Neural progenitor cell (in vitro differentiated cells): ENCODE data around the gene WDR27. TPM values are rescaled to one million over a fixed set of nuclear protein-coding genes. Genes with fewer than 3 reads are reported as not detected.
A peak's percentile ranks its signal among the peaks of the same experiment; 100 is the strongest.
"Not testable (repeated sequence)": the region's sequence is repeated elsewhere in the genome, so short reads cannot be mapped to it uniquely, and the experiment has no call there.

Experiments
- DNase-seq: peaks from one replicate; pipeline ENCODE4 v3.0.0-alpha.2; 2016; ENCODE audit warnings: low spot score
- H2AFZ ChIP-seq: fragments of 200-600 bp; sonication (generic); replicated peaks from 2 replicates; pipeline ENCODE4 v1.6.1; 2016; ENCODE audit warnings: antibody characterized with exemption
- H3F3A ChIP-seq: fragments of 200-600 bp; sonication (generic); 2 replicates; pipeline ENCODE4 v1.6.1; 2016; ENCODE audit warnings: antibody characterized with exemption, low read depth
- H3K27ac ChIP-seq: fragments of 200-600 bp; sonication (generic); 2 replicates; pipeline ENCODE4 v1.5.1; 2016; ENCODE audit warnings: mild to moderate bottlenecking
- H3K27me3 ChIP-seq: fragments of 200-600 bp; sonication (generic); 2 replicates; pipeline ENCODE4 v1.6.1; 2016; ENCODE audit warnings: mild to moderate bottlenecking, moderate library complexity
- H3K36me3 ChIP-seq: fragments of 200-600 bp; sonication (generic); 2 replicates; pipeline ENCODE4 v1.5.1; 2016
- H3K4me1 ChIP-seq: fragments of 200-600 bp; sonication (generic); 2 replicates; pipeline ENCODE4 v1.6.1; 2016; ENCODE audit warnings: mixed run types
- H3K4me2 ChIP-seq: fragments of 200-600 bp; sonication (generic); 2 replicates; pipeline ENCODE4 v1.6.1; 2016
- H3K4me3 ChIP-seq: fragments of 200-600 bp; sonication (generic); 2 replicates; pipeline ENCODE4 v1.5.1; 2016
- H3K79me2 ChIP-seq: fragments of 200-600 bp; sonication (generic); 2 replicates; pipeline ENCODE4 v1.6.1; 2016; ENCODE audit warnings: low read depth
- H3K9ac ChIP-seq: fragments of 200-600 bp; sonication (generic); 2 replicates; pipeline ENCODE4 v1.6.1; 2016
- H3K9me3 ChIP-seq: fragments of 200-600 bp; sonication (generic); 2 replicates; pipeline ENCODE4 v1.5.1; 2016; ENCODE audit warnings: low read depth
- H4K20me1 ChIP-seq: fragments of 200-600 bp; sonication (generic); 2 replicates; pipeline ENCODE4 v1.6.1; 2016; ENCODE audit warnings: low read depth
- H3K27ac Mint-ChIP-seq: 3 replicates; pipeline ENCODE4 v1.8.0; 2021; ENCODE audit warnings: mixed read lengths
- H3K27me3 Mint-ChIP-seq: 2 replicates; pipeline ENCODE4 v1.8.0; 2022; ENCODE audit warnings: low read depth, mild to moderate bottlenecking, inconsistent platforms, moderate library complexity, mixed read lengths; ENCODE audit not compliant: insufficient read depth
- H3K36me3 Mint-ChIP-seq: 3 replicates; pipeline ENCODE4 v1.8.0; 2021; ENCODE audit warnings: mixed read lengths
- H3K4me1 Mint-ChIP-seq: 3 replicates; pipeline ENCODE4 v1.8.0; 2021; ENCODE audit warnings: mixed read lengths
- H3K4me3 Mint-ChIP-seq: 3 replicates; pipeline ENCODE4 v1.8.0; 2021; ENCODE audit warnings: mild to moderate bottlenecking, moderate library complexity, mixed read lengths
- H3K9me3 Mint-ChIP-seq: 3 replicates; pipeline ENCODE4 v1.8.0; 2020; ENCODE audit warnings: mixed read lengths
- EZH2 ChIP-seq: fragments of 200-600 bp; sonication (generic); IDR thresholded peaks from 2 replicates; pipeline ENCODE4 v1.6.1; 2017; ENCODE audit warnings: antibody characterized with exemption, mild to moderate bottlenecking, moderate library complexity
- EZH2phosphoT487 ChIP-seq: fragments of 200-600 bp; sonication (generic); IDR thresholded peaks from 2 replicates; pipeline ENCODE4 v1.6.1; 2017; ENCODE audit warnings: antibody characterized with exemption
- total RNA-seq: library from RNA; depleted of rRNA; stranded (reverse); fragments of >200 nt; gene quantifications from 2 replicates; pipeline ENCODE4 v1.2.3, GENCODE V29; 2015; ENCODE audit warnings: low replicate concordance
- TF ChIP-seq, protein P1 (sequence below): fragments of 200-600 bp; sonication (generic); IDR thresholded peaks from 2 replicates; pipeline ENCODE4 v1.5.1; 2017; ENCODE audit warnings: antibody characterized with exemption, mild to moderate bottlenecking

WDR27 gene
- total RNA-seq, 1 donor from 2014 or later = 69.0 TPM

DNA sequence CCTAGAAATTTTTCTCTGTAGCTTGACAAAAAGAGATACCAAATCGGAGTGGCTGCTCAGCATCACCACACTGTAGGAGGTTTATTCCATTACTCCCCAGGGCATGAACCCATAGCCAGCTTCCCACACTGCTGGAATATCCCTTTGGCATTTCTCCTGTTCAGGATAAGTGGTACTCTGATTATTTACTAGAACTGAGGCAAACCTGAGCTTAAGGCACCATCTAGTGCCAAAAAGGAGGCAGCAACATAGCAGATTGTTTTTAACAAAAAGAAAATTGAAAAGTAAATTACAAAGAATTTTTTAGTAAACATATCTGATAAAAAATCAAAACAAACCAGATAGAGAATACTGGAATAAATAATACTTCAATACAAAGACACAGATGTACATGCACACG is 181.7 kb downstream of the WDR27 start:
- Histone ChIP-seq H3K4me1 (no peaks in the 10 kb centered on the region), H3K36me3 (no peaks in the 10 kb centered on the region), H2AFZ (no peak overlapping the region), H3K9me3 (no peaks in the 10 kb centered on the region), H3K27ac (no peak overlapping the region), H3K4me3 (no peak overlapping the region), H3F3A (no peaks in the 10 kb centered on the region), H3K4me2 (no peak overlapping the region), H3K27me3 (no peaks in the 10 kb centered on the region), H3K9ac (no peak overlapping the region), H4K20me1 (no peaks in the 10 kb centered on the region), H3K79me2 (no peaks in the 10 kb centered on the region)
- no peak overlapping the region for H3K4me3 Mint-ChIP-seq
- H3K4me1 Mint-ChIP-seq = peaks cover 14% of the 10 kb centered on the region
- no peak for DNase-seq
- peaks cover 2% of the 10 kb centered on the region for H3K27me3 Mint-ChIP-seq
- peaks cover 41% of the 10 kb centered on the region for H3K9me3 Mint-ChIP-seq
- TF ChIP-seq EZH2phosphoT487 (no peak), EZH2 (no peak)
- TF ChIP-seq, protein P1, sequence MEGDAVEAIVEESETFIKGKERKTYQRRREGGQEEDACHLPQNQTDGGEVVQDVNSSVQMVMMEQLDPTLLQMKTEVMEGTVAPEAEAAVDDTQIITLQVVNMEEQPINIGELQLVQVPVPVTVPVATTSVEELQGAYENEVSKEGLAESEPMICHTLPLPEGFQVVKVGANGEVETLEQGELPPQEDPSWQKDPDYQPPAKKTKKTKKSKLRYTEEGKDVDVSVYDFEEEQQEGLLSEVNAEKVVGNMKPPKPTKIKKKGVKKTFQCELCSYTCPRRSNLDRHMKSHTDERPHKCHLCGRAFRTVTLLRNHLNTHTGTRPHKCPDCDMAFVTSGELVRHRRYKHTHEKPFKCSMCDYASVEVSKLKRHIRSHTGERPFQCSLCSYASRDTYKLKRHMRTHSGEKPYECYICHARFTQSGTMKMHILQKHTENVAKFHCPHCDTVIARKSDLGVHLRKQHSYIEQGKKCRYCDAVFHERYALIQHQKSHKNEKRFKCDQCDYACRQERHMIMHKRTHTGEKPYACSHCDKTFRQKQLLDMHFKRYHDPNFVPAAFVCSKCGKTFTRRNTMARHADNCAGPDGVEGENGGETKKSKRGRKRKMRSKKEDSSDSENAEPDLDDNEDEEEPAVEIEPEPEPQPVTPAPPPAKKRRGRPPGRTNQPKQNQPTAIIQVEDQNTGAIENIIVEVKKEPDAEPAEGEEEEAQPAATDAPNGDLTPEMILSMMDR = peak; percentile 47
- no peak overlapping the region for H3K27ac Mint-ChIP-seq
- peaks cover 10% of the 10 kb centered on the region for H3K36me3 Mint-ChIP-seq

DNA sequence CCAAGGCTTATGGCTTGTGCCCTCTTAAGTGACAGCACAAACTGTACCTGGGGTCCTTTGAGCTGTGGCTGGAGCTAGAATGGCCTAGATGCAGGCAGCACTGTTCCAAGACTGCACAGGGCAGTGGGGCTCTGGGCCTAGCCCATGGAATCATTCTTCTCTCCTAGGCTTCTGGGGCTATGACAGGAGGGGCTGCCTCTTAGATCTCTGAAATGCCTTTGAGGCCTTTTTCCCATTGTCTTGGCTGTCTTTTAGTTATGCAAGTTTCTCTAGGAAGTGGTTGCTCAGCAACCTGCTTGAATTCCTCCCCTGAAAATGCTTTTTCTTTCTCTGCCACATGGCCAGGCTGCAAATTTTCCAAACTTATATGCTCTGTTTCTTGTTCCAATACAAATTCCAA is 183.4 kb downstream of the WDR27 start:
- H4K20me1 ChIP-seq = no peaks in the 10 kb centered on the region
- H3K9me3 Mint-ChIP-seq = peaks cover 41% of the 10 kb centered on the region
- H3K4me3 ChIP-seq = no peak overlapping the region
- H3K27me3 Mint-ChIP-seq = peaks cover 2% of the 10 kb centered on the region
- H3K9ac ChIP-seq = no peak overlapping the region
- no peak overlapping the region for H3K27ac ChIP-seq
- TF ChIP-seq EZH2 (no peak), EZH2phosphoT487 (no peak)
- TF ChIP-seq, protein P1 = no peak
- H3K36me3 ChIP-seq = no peaks in the 10 kb centered on the region
- H3K4me2 ChIP-seq = no peak overlapping the region
- H3K27me3 ChIP-seq = no peaks in the 10 kb centered on the region
- H3K4me1 ChIP-seq = no peaks in the 10 kb centered on the region
- H3K79me2 ChIP-seq = no peaks in the 10 kb centered on the region
- no peak for DNase-seq
- peak overlapping the region; percentile 95 for H3K27ac Mint-ChIP-seq
- peaks cover 14% of the 10 kb centered on the region for H3K4me1 Mint-ChIP-seq
- H3K4me3 Mint-ChIP-seq = no peak overlapping the region
- peaks cover 11% of the 10 kb centered on the region for H3K36me3 Mint-ChIP-seq
- no peak overlapping the region for H2AFZ ChIP-seq
- no peaks in the 10 kb centered on the region for H3F3A ChIP-seq
- no peaks in the 10 kb centered on the region for H3K9me3 ChIP-seq

DNA sequence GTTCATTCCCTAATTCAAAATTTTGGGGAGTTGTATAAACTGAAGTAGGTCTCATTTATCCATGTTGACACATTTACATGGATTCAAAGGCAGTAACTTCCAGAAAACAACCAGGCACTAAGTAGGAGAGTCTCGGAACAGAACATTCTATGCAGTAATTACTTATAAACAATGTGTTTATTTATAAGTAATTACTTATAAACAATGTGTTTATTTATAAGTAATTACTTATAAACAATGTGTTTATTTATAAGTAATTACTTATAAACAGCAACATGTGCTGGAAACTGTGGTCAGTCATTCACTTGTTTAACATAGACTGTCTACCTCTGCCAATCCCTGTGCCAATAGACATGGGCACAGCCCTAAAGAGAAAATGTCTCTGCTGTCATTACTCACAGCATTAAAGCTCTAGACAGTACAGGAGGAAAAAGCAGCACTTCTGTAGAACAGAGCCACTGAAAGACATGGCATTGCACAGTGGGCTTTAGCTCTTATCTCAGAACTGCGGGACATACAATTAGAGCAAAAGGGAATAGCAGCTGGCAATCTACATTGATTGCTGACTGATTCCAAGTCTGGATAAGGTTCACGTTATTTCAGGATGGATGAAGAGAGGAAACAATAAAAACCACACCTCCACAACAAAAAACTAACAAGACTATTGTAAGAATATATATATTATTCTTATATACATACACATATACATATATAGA is 188.2 kb downstream of the WDR27 start:
- no peak overlapping the region for H3K27ac ChIP-seq
- H3K4me3 ChIP-seq = no peak overlapping the region
- H4K20me1 ChIP-seq = no peaks in the 10 kb centered on the region
- H3K27me3 Mint-ChIP-seq = no peaks in the 10 kb centered on the region
- TF ChIP-seq, protein P1 = no peak
- no peak for TF ChIP-seq EZH2phosphoT487
- no peak for TF ChIP-seq EZH2
- H3K9me3 Mint-ChIP-seq = peaks cover 17% of the 10 kb centered on the region
- no peaks in the 10 kb centered on the region for H3K27me3 ChIP-seq
- no peaks in the 10 kb centered on the region for H3K4me1 ChIP-seq
- H3F3A ChIP-seq = no peaks in the 10 kb centered on the region
- no peak overlapping the region for H3K4me2 ChIP-seq
- H3K9ac ChIP-seq = no peak overlapping the region
- no peak for DNase-seq
- H3K36me3 Mint-ChIP-seq = peaks cover 3% of the 10 kb centered on the region
- no peak overlapping the region for H3K27ac Mint-ChIP-seq
- H2AFZ ChIP-seq = no peak overlapping the region
- H3K9me3 ChIP-seq = no peaks in the 10 kb centered on the region
- no peaks in the 10 kb centered on the region for H3K36me3 ChIP-seq
- H3K79me2 ChIP-seq = no peaks in the 10 kb centered on the region
- H3K4me3 Mint-ChIP-seq = no peak overlapping the region
- peaks cover 5% of the 10 kb centered on the region for H3K4me1 Mint-ChIP-seq

DNA sequence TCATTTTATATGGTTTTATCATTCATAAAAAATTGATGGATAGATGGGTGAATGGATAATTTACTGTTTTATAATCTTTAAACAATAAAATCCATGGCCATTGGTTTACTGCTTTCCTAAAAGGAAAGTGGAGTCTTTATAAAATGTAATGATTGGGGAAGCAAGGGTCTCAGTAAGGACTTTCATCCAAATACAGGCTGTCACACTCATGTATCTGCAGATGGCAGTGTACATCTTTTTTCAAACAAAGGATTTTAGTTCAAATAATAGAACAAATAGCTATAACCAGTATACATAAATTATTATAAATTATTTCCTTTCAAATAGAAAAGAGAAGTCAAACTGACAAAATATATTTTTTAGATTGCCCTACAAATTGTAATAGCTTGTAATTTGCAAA is 190.0 kb downstream of the WDR27 start:
- not testable (repeated sequence) for H3K79me2 ChIP-seq, H3K36me3 ChIP-seq, H3K9me3 ChIP-seq, H3K4me1 Mint-ChIP-seq, H3K4me3 Mint-ChIP-seq, H3K27me3 Mint-ChIP-seq, H3K27ac Mint-ChIP-seq, H3K4me3 ChIP-seq, H3K4me1 ChIP-seq, H3K9ac ChIP-seq, H4K20me1 ChIP-seq, H3K27ac ChIP-seq, H3K36me3 Mint-ChIP-seq, H3F3A ChIP-seq, H2AFZ ChIP-seq, H3K27me3 ChIP-seq, DNase-seq, H3K4me2 ChIP-seq
- peaks cover 18% of the 10 kb centered on the region for H3K9me3 Mint-ChIP-seq
